Measurements from ENCODE around the gene DGCR6L.
A peak's percentile ranks its signal among the peaks of the same experiment; 100 is the strongest.
"Not testable (repeated sequence)": the region's sequence is repeated elsewhere in the genome, so short reads cannot be mapped to it uniquely, and the experiment has no call there.

DGCR6L gene

DNA sequence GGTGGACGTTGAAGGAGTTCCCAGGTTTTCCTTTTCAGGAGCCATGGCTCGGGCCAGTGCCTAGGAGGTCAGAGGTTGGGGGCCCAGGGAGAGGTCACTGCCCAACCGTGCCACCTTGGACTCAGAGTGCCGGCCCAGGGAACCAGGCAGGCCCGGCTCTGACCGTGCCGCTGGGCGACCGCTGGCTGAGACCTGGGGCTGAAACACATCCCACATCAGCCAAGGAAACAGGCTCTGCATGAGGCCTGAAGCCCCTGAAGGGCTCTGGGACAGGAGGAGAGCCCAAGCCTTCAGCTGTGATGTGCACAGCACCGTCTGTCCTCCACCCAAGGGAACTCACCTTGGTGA is 29.8 kb downstream of the DGCR6L start:
- no peak for DNase-seq

DNA sequence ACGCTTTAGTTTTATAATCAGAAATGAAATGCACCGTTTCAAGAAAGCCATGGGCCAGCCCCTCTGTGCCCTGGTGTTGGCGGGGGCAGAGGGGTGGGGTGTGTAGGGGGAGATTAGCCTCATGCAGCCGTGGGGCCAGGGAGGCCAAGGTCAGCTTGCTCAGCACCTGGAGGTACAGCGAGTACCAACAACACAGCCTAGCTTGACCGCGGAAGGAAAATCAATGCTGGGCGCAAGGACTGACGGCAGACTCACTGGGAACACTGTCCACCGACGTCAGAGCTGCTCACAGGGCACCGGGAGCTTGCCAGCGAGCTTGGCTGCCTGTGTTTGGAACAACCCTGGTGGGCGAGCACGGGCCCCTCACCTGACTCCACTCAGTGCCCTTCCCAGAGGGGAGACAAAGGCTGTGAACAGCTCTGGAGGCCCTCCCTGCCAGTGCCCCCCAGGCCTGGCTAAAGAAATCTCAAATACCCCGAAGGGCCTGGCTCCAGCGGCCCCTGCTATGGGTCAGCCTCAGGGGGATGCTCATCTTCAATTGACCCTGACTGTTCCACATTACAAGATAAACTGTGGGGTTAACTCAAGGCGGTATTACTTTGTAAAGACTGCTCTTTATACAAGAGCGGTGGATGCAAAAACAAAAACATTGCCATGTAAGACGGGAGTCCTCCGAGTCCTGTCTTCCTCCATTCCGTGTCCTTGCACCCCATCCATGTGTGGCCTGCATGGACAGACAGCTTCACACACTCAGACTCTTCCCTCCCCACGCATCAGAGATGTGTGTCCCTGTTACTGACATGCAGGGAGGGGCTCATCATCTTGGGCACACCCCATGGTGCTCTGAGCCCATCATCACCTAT is 30.4 kb downstream of the DGCR6L start:
- not testable (repeated sequence) for DNase-seq

DNA sequence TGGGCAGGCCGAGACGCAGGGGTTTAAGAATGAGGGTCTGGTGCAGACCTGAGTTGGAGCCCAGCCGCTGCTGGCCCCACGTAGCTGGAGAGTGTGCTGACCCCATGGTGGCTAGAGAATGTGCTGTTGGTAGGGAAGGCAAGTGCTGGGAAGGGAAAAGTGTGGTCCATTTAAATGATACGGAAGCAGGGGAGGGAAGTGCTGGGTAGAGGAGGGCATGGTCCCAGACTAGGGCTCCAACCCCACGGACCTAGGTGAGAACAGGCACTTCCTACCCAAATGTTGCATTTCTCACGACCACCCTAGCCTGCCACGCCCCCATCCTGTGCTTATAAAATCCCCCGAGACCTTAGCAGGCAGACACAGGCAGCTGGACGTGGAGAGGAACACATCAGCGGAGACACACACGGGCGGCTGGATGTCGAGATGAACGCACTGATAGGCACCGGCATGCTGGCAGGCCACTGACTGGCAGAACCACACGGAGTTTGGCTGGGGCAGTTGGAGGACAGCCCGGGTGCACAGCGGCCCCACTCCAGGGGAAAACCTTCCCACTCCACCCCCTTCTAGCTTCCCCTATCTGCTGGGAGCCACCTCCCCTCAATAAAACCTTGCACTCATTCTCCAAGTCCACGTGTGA is 33.0 kb downstream of the DGCR6L start:
- DNase-seq: not testable (repeated sequence)

DNA sequence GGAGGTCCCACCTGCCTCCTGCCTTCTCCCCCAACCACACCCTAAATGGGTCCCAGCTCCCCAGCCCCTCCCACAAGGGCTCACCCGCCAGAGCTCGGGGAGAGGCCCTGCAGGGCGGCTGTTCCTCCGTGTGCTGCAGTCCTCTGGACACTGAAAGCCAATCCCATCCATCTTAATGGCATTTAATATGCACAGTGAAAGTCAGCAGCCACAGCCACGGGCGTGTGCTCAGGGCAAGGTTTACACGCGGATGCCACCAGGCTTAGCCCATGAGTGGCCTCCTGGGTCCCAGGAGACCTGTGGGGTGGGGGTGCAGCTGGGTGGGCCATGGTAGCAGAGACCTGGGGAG is 33.6 kb downstream of the DGCR6L start:
- DNase-seq: not testable (repeated sequence)

DNA sequence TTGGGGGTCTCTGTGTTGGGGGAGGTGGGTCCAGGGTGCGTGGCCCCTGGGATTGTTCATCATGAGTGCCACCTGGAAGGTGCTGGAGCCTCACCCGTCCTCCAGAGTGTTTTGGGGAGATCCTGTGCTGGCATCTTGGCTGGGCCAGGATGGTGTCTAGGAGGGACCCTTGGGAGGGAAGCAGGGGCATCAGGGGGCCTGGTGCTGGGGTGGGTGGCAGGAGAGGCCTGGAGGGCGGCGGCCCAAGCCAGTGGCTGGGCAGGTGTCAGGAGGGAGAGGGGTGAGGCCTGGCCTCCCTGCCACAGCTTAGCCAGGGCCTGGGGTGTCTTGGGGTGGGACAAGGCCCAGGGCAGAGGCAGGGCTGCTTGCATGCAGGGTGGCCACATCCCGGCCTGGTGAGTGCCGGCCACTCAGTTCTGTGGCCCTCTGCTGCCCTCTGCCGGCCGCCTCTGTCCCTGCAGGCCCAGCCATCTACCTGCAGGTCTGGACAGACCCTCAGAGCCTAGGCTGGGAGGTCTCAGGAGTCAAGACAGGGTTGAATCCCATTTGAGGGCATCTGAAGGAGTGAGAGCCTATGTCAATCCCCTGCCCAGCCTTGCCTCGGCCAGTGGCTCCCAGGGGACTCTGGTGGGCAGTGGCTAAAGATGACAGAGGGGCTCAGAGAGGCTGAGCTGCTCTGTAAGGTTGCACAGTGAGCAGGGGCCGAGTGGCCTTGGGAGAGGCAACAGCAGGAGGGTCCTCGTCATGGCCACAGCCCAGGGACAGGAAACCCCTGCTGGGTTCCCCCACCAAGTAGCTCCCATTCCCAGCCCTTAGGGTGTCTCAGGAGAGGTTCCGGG is 34.2 kb downstream of the DGCR6L start:
- DNase-seq: peak in 1 of 2 donors; percentile 65

DNA sequence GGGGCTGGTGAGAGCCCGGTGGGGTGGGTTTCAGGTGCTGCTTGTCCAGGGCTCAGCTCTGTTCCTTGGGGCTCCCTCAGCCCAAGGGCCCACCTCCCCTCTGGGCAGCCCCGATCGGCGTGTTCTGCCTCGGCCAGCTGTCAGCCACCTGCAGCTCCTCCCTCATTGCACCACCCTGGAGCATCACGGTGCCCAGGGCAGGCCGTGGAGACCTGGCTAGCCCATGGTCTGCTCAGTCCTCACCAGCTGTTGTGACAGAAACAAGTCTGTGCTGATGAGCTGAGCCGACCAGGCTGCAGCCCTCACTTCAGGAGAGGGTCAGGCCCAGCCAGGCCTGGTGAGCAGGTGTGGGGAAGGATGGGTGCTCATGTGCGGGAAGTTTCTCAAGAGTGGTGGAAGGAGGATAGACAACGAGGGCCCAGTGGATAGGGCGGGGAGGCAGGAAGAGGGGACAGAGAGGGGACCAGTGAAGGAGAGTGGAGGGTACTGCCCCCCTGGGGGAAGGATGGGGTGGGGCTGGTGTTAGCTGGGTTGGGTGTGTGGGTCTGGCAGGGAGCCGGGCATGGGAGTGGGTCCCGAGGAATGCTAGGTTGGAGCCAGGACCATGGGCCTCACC is 35.3 kb downstream of the DGCR6L start:
- no peak for DNase-seq

DNA sequence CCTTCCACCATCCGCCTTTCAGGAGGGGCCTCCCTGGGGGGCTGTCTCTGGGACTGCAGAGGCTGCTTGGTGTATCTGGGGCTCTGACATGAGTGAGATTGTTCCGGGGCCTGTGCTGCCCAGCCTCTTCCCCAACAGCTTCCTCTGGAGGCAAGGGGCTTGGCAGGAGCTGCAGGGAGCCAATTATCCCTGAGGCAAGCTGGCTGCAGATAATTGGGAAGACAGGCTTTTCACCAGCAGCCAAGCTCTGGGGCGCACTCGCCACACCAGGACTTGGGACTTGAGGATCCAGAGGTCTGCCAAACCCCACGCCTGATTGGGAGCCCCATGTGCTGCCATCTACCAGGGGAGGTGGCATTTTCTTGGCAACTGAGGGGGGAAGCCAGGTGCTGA is 36.2 kb downstream of the DGCR6L start:
- peak in 1 of 2 donors; percentile 21 for DNase-seq

DNA sequence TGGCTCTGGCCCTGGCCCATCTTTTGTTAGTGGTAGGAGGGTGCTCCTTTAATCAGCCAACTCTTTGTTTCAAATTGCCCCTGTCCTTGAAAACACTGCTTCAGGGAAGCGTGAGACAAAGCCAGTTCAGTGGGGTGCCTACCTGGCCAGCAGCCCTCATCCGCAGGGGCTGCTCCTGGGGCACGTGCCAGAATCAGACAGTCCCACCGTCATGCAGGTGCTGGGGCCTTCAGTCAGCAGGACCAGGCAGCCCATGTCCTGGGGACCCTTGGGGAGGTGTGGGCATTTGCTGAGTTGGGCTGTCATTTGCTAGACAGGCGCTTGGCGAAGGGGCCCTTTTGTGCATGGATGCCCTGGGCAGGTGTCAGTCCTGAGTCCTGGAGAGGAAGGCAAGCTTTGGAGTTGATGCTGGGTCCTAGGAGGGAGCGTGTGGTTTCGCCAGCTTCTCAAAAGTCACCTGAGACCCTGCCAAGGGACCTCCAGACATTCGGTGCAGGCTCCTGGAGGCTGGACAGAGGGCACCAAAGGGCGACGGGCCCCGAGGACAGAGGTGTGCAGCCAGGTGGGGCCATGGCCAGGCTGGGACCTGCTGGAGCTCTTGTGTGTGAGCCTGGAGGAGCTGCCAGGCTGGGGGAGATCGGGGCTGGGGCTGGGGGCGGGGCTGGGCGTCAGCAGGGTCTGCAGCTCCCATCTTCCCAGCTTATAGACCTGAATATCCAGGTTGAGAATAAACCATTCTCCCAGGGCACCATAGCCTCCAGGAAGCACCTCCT is 36.8 kb downstream of the DGCR6L start:
- no peak for DNase-seq

DNA sequence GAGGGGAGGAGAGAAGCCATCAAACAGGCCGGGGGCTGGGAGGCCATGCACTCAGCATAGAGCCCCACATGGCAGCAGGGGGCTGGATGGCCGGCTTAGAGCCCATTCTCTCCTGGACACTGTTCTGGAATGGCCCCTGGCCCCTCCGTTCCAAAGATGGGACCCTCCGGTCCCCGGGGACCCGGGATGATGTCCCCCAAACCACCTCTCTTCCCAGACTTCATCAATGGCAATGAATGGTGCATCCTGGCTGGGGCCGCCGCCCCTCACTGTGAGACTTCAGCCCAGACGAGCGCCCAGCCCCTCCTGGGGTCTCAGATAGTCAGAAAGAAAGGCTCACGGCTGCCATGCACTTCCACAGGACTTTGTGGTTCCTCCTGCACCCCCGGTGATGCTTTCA is 38.0 kb downstream of the DGCR6L start:
- DNase-seq: no peak

DNA sequence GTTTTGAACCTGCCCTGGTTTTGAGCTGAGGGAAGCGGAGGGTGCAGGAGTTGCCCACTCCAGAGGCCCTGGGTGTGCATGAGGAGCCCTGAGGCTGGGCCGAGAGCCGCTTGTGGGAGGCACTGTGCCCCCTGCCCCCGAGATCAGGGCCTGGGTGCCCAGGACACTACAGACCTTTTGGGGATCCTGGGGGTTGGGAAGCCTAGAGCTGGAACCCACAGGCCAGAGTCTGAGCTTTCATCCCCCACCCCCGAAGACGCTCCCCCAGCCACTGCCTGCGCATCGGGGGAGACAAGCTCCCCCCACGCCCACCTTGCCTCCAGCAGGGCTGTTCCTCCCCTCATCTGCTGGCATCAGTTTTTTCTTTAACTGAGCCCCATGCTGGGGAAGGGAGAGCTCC is 38.4 kb downstream of the DGCR6L start:
- DNase-seq: not testable (repeated sequence)

DNA sequence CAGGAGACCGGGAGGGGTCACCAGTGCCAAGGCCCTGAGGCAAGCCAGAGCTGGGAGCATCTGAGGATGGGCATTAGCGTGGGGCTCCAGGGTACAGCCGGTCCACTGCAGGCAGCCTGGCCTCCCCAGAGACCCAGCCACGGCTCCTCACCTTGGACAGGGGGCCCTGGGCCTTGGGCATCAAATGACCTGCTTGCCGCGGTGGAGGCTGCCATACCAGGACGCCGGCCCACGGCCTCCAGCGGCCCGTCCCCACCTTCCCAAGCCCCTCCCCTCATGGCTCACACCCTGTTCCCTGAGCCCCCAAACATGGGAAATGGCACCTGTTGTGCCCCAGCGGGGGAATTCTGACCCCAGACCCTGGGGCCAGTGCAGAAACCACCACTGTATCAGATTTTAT is 39.0 kb downstream of the DGCR6L start:
- DNase-seq: no peak

DNA sequence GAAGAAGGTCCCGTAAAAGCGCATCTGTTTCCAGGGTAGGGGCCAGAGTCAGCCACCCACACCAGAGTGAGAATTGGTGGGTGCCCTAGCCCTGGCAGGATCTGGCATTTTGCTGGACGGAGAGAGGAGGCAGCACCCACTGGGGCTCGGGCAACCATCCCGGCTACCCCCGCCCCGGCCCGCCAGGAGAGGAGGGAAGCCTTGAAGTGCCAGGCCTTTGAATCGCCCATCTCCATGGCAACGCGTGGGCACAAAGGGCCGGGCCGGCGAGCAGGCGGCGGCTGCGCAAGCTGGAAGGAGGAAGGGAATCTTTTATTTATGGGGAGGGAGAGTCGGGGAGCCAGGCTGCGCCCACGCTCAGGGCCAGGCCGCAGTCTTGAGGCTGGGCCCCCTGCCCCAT is 39.7 kb downstream of the DGCR6L start:
- DNase-seq: peak in 1 of 2 donors; percentile 35

DNA sequence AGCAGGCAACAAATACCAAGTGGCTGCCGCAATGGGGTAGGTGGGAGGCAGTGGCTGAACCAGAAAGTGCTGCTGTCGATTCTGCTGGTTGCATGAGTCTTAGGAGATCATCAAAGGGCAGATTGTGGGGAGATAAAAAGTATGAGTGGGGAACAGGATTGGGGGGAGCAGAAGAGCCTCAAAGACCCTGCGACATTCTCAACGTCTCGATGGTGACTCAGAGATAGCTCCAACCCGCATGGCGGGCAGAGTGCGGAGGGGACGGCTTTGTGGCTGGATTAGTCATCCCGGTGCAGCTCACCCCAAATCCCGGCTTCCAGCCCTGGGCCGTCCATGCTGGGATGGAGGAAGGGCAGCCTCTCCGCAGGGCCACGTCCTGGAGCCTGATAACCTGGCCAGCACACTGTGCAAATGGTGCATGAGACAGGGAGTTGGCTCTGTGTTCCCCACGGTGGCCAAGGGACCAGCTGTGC is 40.2 kb downstream of the DGCR6L start:
- DNase-seq: no peak

DNA sequence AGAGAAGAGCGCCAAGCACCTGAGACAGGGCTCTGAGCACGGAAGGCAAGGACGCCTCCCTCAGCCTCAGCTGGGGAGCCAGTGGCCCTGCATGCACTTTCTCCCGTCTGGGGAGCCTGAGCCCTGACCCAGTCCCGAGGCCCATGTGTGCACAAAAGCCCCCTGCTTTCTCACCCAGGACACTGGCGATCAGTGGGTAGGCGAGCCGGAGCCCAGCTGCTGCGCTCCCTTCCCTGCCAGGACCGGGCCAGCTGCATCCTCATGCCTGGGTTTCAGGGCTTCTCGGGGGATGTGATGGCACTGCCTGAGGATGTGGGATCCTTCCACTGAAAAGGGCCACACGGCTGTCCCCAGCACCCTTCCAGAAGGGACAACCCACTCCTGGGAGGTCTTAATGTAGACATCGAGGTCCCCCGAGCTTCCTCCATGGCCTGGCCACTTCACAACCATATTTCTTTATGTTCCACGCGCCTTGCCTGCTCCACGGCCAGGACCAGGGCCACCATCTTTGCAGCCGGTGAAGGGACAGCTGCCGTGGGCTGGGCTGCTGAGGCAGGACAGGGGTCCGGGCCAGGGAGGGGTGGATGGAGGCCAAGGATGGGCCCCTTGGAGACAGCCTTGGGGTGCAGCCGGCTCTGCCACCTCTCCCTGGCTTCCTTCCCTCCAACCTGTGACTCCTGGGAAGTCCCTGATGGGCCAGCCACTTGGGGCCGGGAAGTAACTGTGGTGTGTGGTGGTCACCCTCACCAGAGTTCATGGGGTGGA is 41.0 kb downstream of the DGCR6L start:
- not testable (repeated sequence) for DNase-seq

DNA sequence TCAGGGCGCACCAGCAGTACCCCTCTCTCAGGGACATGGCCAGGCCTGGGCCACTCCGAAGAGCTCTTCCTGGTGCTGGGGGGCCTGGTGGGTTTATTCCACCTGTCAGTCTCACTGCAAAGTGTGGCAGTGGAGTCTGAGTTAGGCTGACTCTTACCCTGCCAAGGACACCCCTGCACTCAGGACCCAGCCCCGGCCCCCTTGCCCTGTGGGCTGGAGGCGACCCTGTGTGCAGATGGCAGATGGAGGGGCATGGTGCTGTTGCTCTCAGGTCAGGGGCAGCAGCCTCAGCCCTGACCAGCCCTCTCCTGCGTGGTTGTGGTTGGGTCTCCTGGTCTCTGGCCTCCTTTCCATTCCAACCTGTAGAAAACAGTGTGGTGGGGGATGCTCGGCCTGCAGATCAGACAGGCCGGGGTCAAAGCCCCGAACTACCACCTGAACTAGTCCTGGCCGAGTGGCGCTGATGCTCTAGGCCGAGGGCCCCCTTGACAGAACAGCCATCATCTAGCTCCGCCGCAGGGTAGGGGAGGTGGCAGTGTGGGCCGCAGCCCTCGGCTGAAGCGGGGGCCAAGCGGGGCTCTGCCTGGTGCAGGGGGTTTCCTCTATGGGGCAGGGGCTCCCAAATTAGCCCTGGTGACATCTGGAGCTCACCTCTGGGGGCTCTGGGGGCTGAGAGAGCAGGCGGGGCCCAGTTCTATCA is 41.8 kb downstream of the DGCR6L start:
- not testable (repeated sequence) for DNase-seq

DNA sequence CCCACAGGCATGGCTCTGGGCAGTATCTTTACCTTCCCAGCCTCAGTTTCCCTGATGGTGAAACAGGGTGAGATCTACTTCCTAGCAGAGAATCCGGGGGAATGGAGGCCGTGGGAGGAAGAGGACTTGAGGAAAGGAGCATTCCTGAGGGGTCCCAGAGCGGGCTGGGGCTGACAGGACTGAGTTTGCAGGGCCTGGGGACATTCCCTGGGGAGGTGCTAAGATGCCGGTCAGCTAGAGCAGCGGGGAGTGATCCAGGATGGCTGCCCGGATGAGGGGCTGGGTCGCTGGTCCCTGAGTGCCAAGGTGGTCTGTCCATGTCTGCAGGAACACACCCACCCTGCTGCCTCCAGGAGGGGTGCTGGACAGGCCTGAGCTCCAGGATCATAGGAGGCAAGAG is 43.4 kb downstream of the DGCR6L start:
- no peak for DNase-seq

DNA sequence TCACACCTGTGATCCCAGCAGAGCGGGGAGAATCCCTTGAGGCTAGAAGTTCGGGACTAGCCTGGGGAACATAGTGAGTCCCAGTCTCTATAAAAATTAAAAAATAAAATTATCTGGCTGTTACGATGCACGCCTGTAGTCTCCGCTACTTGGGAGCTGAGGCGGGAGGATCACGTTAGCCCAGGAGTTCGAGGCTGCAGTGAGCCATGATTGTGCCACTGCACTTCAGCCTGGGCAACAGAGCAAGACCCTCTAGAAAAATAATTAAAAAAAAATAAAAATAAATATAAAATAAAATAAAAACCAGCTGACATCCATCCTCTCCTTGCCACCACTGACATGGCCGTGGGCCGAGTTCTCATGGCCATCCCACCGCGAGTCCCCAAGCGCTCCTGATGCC is 44.0 kb downstream of the DGCR6L start:
- no peak for DNase-seq

DNA sequence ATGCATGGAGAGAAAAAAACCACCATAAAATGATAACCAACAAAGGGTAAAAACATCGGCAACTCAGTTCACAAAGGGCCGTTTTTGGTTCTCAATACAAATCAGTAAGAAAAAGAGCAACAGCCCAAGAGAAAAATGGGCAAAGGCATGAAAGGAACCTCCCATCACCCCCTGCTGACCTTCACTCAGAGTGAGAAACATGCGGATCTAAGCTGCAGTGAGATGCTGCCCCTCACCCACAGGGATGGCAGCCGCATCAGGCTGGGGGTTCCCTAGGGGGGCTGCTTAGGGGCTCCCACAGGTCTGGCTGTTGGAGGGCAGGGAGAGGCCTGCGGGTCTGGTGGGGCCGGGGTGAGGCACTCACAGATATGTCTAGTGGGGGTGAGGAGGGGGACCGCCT is 44.5 kb downstream of the DGCR6L start:
- not testable (repeated sequence) for DNase-seq

DNA sequence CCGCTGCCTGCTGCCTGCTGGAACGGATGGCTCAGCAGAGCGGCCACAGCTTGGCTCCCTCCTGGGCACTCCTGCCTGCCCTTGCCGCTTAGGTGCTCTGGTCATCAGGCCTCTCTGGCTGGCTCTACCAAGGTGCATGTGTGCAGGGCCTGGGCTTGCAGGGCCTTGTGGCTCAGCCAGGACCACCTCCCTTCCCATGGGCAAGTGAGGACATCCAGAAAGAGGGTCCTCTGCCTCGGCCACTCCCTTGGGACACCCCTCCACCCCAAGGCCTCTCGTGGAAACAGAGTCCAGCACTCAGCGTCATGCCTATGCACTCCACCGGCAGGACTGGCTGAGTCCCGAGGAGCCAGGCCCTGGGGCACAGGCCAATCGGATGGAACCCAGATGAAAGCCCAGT is 45.5 kb downstream of the DGCR6L start:
- not testable (repeated sequence) for DNase-seq

DNA sequence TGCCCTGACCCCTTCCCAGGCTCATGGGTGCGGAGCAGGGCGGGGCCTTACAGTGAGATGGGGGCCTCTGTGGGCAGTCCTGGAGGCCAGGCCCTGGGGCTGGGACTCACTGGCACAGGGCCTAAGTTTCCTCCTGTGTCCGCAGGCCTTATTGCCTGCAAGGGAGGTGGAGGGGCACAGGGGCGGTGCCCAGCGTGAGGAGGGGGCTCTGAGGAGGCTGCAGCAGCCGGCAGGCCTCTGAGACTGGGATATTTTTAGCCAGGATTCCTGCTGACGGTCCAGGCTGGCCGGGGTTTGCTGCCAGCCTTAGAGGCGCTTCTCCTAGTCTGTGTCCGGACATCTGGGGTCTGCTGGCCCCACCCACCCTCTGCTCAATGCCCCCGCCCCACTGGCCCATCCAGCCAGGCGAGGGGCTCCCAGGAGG is 46.1 kb downstream of the DGCR6L start:
- no peak for DNase-seq

DNA sequence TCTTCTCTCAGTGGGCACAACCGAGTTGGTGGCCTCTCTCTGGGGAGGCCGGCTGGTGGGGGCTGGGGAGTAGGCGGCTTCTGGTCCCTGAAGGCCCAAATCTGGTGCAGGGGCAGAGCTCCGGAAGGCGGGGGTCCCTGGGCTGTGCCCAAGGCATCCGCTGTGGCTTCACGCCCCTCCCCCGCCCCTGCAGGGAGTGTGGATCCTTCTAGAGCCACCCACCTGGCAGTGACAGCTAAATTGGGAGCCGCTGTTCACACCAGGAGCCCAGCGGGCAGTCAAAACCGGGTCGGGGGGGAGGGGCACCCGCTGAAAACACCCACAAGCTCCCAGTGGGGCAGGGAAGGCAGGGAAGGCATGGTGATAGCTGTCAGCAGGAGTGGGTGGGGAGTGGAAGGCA is 47.2 kb downstream of the DGCR6L start:
- no peak for DNase-seq
